H1 (cell line): ENCODE results near the gene RASSF3. TPM values are rescaled to one million over a fixed set of nuclear protein-coding genes. Genes with fewer than 3 reads are reported as not detected.

Source experiments
- CTCF ChIA-PET: fragments of 300-600 bp; sonication (Branson Sonifier 250); formaldehyde crosslinking; loops from one replicate; lab custom pipeline; 2021; ENCODE audit not compliant: partially characterized antibody; lab: Charles Lee
- POLR2A ChIA-PET: fragments of 300-600 bp; sonication (Branson Sonifier 250); formaldehyde crosslinking; loops from one replicate; lab custom pipeline; 2021; ENCODE audit warnings: inconsistent platforms; ENCODE audit not compliant: partially characterized antibody; lab: Charles Lee
- DNase-seq, 2 experiments: peaks; one replicate each; pipeline versions ENCODE4 v3.0.0 to v3.0.0-alpha.2; 2010 to 2022; ENCODE audit warnings: low spot score in 2 of 2, low read depth in 1 of 2, mixed read lengths in 1 of 2
- FAIRE-seq: peaks from 2 replicates; lab custom pipeline; 2011; peaks lifted over from hg19 to GRCh38; lab: Jason Lieb, UNC
- H2AFZ ChIP-seq: 2 replicates; pipeline ENCODE4 v1.8.1; 2012; ENCODE audit warnings: low read length, inconsistent platforms
- H2AK5ac ChIP-seq: 2 replicates; pipeline ENCODE4 v1.6.1; 2013; ENCODE audit warnings: low read depth, low read length
- H2BK120ac ChIP-seq: replicated peaks from 2 replicates; pipeline ENCODE3; 2013; ENCODE audit warnings: low read depth, low read length, inconsistent platforms
- H2BK12ac ChIP-seq: 2 replicates; pipeline ENCODE4 v1.6.1; 2013; ENCODE audit warnings: low read depth, low read length
- H2BK15ac ChIP-seq: 2 replicates; pipeline ENCODE4 v1.6.1; 2013; ENCODE audit warnings: low read length
- H2BK20ac ChIP-seq: 2 replicates; pipeline ENCODE4 v1.6.1; 2013; ENCODE audit warnings: low read length
- H2BK5ac ChIP-seq: 2 replicates; pipeline ENCODE4 v1.6.1; 2013; ENCODE audit warnings: low read depth, low read length
- H3K14ac ChIP-seq: 2 replicates; pipeline ENCODE4 v1.6.1; 2013; ENCODE audit warnings: inconsistent platforms; ENCODE audit not compliant: insufficient read length
- H3K18ac ChIP-seq: 2 replicates; pipeline ENCODE4 v1.6.1; 2013; ENCODE audit warnings: low read length; ENCODE audit errors: extremely low read depth
- H3K23ac ChIP-seq: 2 replicates; pipeline ENCODE4 v1.6.1; 2013; ENCODE audit warnings: inconsistent platforms; ENCODE audit not compliant: insufficient read length
- H3K23me2 ChIP-seq: 2 replicates; pipeline ENCODE4 v1.6.1; 2013; ENCODE audit warnings: low read depth, low read length
- H3K27ac ChIP-seq: 2 replicates; pipeline ENCODE4 v1.6.1; 2011; ENCODE audit warnings: low read depth, low read length, inconsistent platforms
- H3K27me3 ChIP-seq, 4 experiments: replicated peaks in 1 of 4; 1 replicate in 1 of 4; 2 replicates in 3 of 4; pipeline versions ENCODE4 v1.6.1 to v1.8.1; 2011 to 2013; ENCODE audit warnings: low read length in 3 of 4, mild to moderate bottlenecking in 3 of 4, inconsistent platforms in 2 of 4, mixed read lengths in 2 of 4, moderate library complexity in 1 of 4; ENCODE audit not compliant: control insufficient read depth in 3 of 4, insufficient read depth in 3 of 4; ENCODE audit errors: extremely low read depth in 1 of 4
- H3K36me3 ChIP-seq, 4 experiments: 2 replicates each; pipeline versions ENCODE4 v1.6.1 to v1.8.1; 2011 to 2013; ENCODE audit warnings: mild to moderate bottlenecking in 4 of 4, low read length in 3 of 4, moderate library complexity in 2 of 4, control low read depth in 1 of 4, inconsistent platforms in 1 of 4; ENCODE audit not compliant: insufficient read depth in 4 of 4, control insufficient read depth in 2 of 4
- H3K4ac ChIP-seq: replicated peaks from 2 replicates; pipeline ENCODE3; 2013; ENCODE audit warnings: low read length, low read depth, mixed read lengths, inconsistent platforms; ENCODE audit not compliant: insufficient read length
- H3K4me1 ChIP-seq, 4 experiments: replicated peaks in 1 of 4; 1 replicate in 1 of 4; 2 replicates in 3 of 4; pipeline versions ENCODE4 v1.6.1 to v1.8.1; 2011 to 2013; ENCODE audit warnings: low read length in 3 of 4, inconsistent platforms in 2 of 4, mixed read lengths in 1 of 4; ENCODE audit not compliant: insufficient read depth in 4 of 4, control insufficient read depth in 3 of 4
- H3K4me2 ChIP-seq, 2 experiments: 2 replicates each; pipeline versions ENCODE4 v1.6.1 to v1.8.1; 2011 to 2013; ENCODE audit warnings: low read depth in 2 of 2, low read length in 2 of 2, control low read depth in 1 of 2, inconsistent platforms in 1 of 2, mild to moderate bottlenecking in 1 of 2; ENCODE audit not compliant: insufficient read depth in 1 of 2
- H3K4me3 ChIP-seq, 4 experiments: fragments of 200-600, 300-600 bp in 1 of 4; sonication (generic), shearing (Covaris generic), sonication (Bioruptor Twin) in 1 of 4; 2 replicates each; pipeline versions ENCODE4 v1.5.1 to v1.8.1; 2011 to 2016; ENCODE audit warnings: low read length in 4 of 4, low read depth in 3 of 4, control low read depth in 2 of 4, inconsistent platforms in 2 of 4, mild to moderate bottlenecking in 2 of 4, mixed read lengths in 1 of 4, moderate library complexity in 1 of 4; ENCODE audit not compliant: insufficient read depth in 2 of 4; ENCODE audit errors: extremely low read depth in 1 of 4
- H3K56ac ChIP-seq: replicated peaks from 2 replicates; pipeline ENCODE3; 2013; ENCODE audit warnings: low read depth, mild to moderate bottlenecking, mixed read lengths, low read length, inconsistent platforms; ENCODE audit not compliant: insufficient read length
- H3K79me1 ChIP-seq: 2 replicates; pipeline ENCODE4 v1.6.1; 2013; ENCODE audit warnings: low read depth, low read length, control low read depth
- H3K79me2 ChIP-seq, 2 experiments: 2 replicates each; pipeline versions ENCODE4 v1.6.1 to v1.8.1; 2012 to 2013; ENCODE audit warnings: low read length in 2 of 2, mild to moderate bottlenecking in 2 of 2, inconsistent platforms in 1 of 2; ENCODE audit not compliant: insufficient read depth in 2 of 2, control insufficient read depth in 1 of 2
- H3K9ac ChIP-seq, 4 experiments: replicated peaks in 1 of 4; 1 replicate in 1 of 4; 2 replicates in 3 of 4; pipeline versions ENCODE4 v1.6.1 to v1.8.1; 2011 to 2013; ENCODE audit warnings: low read depth in 3 of 4, low read length in 3 of 4, control low read depth in 2 of 4, mild to moderate bottlenecking in 2 of 4, moderate library complexity in 2 of 4, inconsistent platforms in 1 of 4; ENCODE audit errors: extremely low read depth in 1 of 4
- H3K9me3 ChIP-seq, 2 experiments: 2 replicates each; pipeline versions ENCODE4 v1.6.1 to v1.8.1; 2012 to 2013; ENCODE audit warnings: mild to moderate bottlenecking in 2 of 2, moderate library complexity in 2 of 2, control low read depth in 1 of 2, inconsistent platforms in 1 of 2, low read depth in 1 of 2, low read length in 1 of 2, mixed read lengths in 1 of 2; ENCODE audit not compliant: insufficient read depth in 2 of 2
- H4K20me1 ChIP-seq, 2 experiments: replicated peaks in 1 of 2; 2 replicates each; pipeline versions ENCODE3 to v1.8.1; 2011 to 2013; ENCODE audit warnings: inconsistent platforms in 2 of 2, low read length in 2 of 2, mild to moderate bottlenecking in 1 of 2; ENCODE audit not compliant: insufficient read depth in 2 of 2, control insufficient read depth in 1 of 2
- H4K5ac ChIP-seq: 2 replicates; pipeline ENCODE4 v1.6.1; 2013; ENCODE audit warnings: low read length, low read depth, mixed read lengths, inconsistent platforms; ENCODE audit not compliant: insufficient read length
- H4K8ac ChIP-seq: 2 replicates; pipeline ENCODE4 v1.8.0; 2013; ENCODE audit warnings: mild to moderate bottlenecking, moderate library complexity, low read length, inconsistent platforms; ENCODE audit not compliant: insufficient read depth; ENCODE audit errors: extremely low read depth
- H4K91ac ChIP-seq: replicated peaks from 2 replicates; pipeline ENCODE3; 2013; ENCODE audit warnings: low read length, mixed read lengths, inconsistent platforms; ENCODE audit not compliant: insufficient read length
- ASH2L ChIP-seq: fragments of 200-600, 300-600 bp; sonication (generic); IDR thresholded peaks from one replicate; pipeline ENCODE4 v1.7.1; 2017; ENCODE audit warnings: low read length
- EGR1 ChIP-seq: IDR thresholded peaks from 2 replicates; pipeline ENCODE4 v1.6.1; 2011; ENCODE audit warnings: low read depth, low read length, borderline replicate concordance
- GTF2F1 ChIP-seq: IDR thresholded peaks from 2 replicates; pipeline ENCODE4 v1.6.1; 2012; ENCODE audit warnings: low read depth, low read length, improper control_type of control experiment, borderline replicate concordance
- POLR2AphosphoS5 ChIP-seq: IDR thresholded peaks from 2 replicates; pipeline ENCODE4 v1.6.1; 2011; ENCODE audit warnings: low read depth, low read length
- RAD21 ChIP-seq, 2 experiments: IDR thresholded peaks in 1 of 2; conservative IDR thresholded peaks in 1 of 2; 2 replicates each; pipeline ENCODE4 v1.6.1; 2011; ENCODE audit warnings: low read depth in 2 of 2, low read length in 2 of 2, improper control_type of control experiment in 1 of 2, inconsistent platforms in 1 of 2, mild to moderate bottlenecking in 1 of 2, moderate library complexity in 1 of 2
- RXRA ChIP-seq: IDR thresholded peaks from 2 replicates; pipeline ENCODE4 v1.6.1; 2011; ENCODE audit warnings: low read depth, mild to moderate bottlenecking, low read length, moderate library complexity; ENCODE audit not compliant: insufficient read depth
- SIN3A ChIP-seq, 2 experiments: IDR thresholded peaks in 1 of 2; conservative IDR thresholded peaks in 1 of 2; 2 replicates each; pipeline ENCODE4 v1.6.1; 2011 to 2012; ENCODE audit warnings: low read length in 2 of 2, improper control_type of control experiment in 1 of 2, low read depth in 1 of 2, mild to moderate bottlenecking in 1 of 2
- ZNF274 ChIP-seq: IDR thresholded peaks from 2 replicates; pipeline ENCODE4 v1.7.0; 2012; ENCODE audit warnings: low read length, borderline replicate concordance; ENCODE audit errors: extremely low read depth
- polyA plus RNA-seq, 7 experiments: library from polyadenylated mRNA; depleted of rRNA in 3 of 7; stranded (reverse) in 5 of 7; unstranded in 2 of 7; fragments of >200 nt in 5 of 7; fragments of 200-250 nt in 2 of 7; gene quantifications; 1 replicate in 5 of 7; 2 replicates in 1 of 7; 4 replicates in 1 of 7; pipeline versions ENCODE4 v1.2.1 to v1.2.3, GENCODE V29; 2011 to 2013; ENCODE audit warnings: missing spikeins in 2 of 7, mixed read lengths in 2 of 7
- total RNA-seq: library from RNA; stranded (reverse); fragmentation: NEBNext Ultra II Directional; extraction: Animal tissue kit (Norgen Biotek cat#: 25700); gene quantifications from 2 replicates; pipeline ENCODE4 v1.2.1, GENCODE V29; 2021
- TF ChIP-seq, protein P1 (sequence below): IDR thresholded peaks from 2 replicates; pipeline ENCODE4 v1.6.1; 2012; ENCODE audit warnings: inconsistent platforms

Gene RASSF3
- total and polyA plus RNA-seq, 2 of the 8 experiments (the other 6 are each of a cell fraction or from before 2014, with no cell fraction given) = 19.1 to 64.3 TPM

DNA sequence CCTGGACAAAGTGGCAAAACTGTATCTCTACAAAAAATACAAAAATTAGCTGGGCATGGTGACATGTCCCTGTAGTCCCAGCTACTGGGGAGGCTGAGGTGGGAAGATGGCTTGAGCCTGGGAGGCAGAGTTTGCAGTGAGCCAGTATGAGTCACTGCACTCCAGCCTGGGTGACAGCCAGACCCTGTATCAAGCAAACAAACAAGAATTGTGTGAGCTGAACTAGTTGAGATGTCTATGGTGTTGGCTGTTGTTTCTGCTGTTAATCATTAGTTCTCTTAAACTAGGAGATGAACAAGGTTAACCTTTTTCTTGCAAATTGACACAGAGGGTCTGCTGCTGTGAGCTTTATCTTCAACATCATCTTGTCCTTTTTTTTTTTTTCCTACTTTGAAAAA is 23.6 kb downstream of the RASSF3 start:
- Histone ChIP-seq H2BK15ac (no peak overlapping the region), H3K79me2 (peaks cover 15 to 86% of the 10 kb centered on the region in 2 experiments), H3K4me2 (no peak overlapping the region), H3K14ac (no peak overlapping the region), H3K9ac (no peak overlapping the region), H4K91ac (no peak overlapping the region), H2BK120ac (no peak overlapping the region), H3K27me3 (no peaks in the 10 kb centered on the region), H2BK20ac (no peak overlapping the region), H2AFZ (no peak overlapping the region), H2BK12ac (no peak overlapping the region), H3K23ac (no peak overlapping the region), H3K56ac (no peak overlapping the region), H4K8ac (no peak overlapping the region), H3K18ac (no peak overlapping the region), H4K20me1 (peaks cover 0 to 7% of the 10 kb centered on the region in 2 experiments), H3K79me1 (peaks cover 16% of the 10 kb centered on the region), H2BK5ac (no peak overlapping the region)
- POLR2A ChIA-PET = interaction anchor here (0.6 to 1.0 kb wide), 2 partner anchors 17 to 163 kb away, joined by 3 read pairs; no protein-coding TSS in a partner anchor
- no peak for DNase-seq
- CTCF ChIA-PET = interaction anchor here (0.6 to 2.4 kb wide), 6 partner anchors 32 to 448 kb away, joined by 3 to 8 read pairs (median 3); no protein-coding TSS in a partner anchor
- TF ChIP-seq EGR1 (no peak), ASH2L (no peak), POLR2AphosphoS5 (no peak), RAD21 (IDR thresholded peaks at IDR 0.05 in 1 of 2, conservative IDR thresholded peaks at IDR 0.05 in 1 of 2; ENCODE audit: low read depth in 2 of 2, low read length in 2 of 2) (no peak), ZNF274 (no peak), GTF2F1 (no peak), RXRA (no peak), SIN3A (conservative IDR thresholded peaks at IDR 0.05 in 1 of 2, IDR thresholded peaks at IDR 0.05 in 1 of 2; ENCODE audit: low read depth in 1 of 2, low read length in 2 of 2) (no peak)
- TF ChIP-seq, protein P1, sequence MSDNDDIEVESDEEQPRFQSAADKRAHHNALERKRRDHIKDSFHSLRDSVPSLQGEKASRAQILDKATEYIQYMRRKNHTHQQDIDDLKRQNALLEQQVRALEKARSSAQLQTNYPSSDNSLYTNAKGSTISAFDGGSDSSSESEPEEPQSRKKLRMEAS = no peak
- TF ChIP-seq, all 59 proteins: peak for 0
- H3K9me3 ChIP-seq = 0 out of 4 replicates have a peak, but pooled peaks cover 0 to 5% of the 10 kb centered on the region in 2 experiments
- peaks cover 0 to 8% (median 2%) of the 10 kb centered on the region in 4 experiments; a peak in 2 of 7 replicates for H3K4me1 ChIP-seq
- H3K4me3 ChIP-seq = no peak overlapping the region
- H3K36me3 ChIP-seq = peaks cover 0 to 6% (median 0%) of the 10 kb centered on the region in 4 experiments; a peak in 2 of 8 replicates
- H3K27ac ChIP-seq = no peak overlapping the region
- H3K23me2 ChIP-seq = peaks cover 4% of the 10 kb centered on the region
- FAIRE-seq = no peak
- no peak overlapping the region for H4K5ac ChIP-seq
- H3K4ac ChIP-seq = no peak overlapping the region
- no peak overlapping the region for H2AK5ac ChIP-seq
